ENCODE results near the gene EIF3CL.
"Not testable (repeated sequence)": the region's sequence is repeated elsewhere in the genome, so short reads cannot be mapped to it uniquely, and the experiment has no call there.

DNA sequence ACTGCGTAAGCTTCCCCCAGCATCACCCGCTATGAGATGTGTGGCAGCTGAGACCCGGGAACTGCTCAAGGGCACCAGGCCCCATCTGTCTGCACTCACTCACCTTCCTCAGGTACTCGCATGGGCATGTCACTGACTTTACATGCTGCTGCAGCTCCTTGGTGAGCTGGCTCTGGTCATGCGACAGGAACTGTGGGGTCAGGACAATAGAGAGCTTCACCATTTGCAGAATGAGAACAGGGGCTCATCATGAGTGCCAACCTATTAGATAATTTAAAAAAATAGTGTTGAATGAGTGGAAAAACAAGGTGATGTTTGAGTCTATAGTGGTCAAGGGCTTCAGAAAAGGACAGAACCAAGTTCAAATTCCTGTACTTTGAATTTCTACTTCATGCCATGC, 41.0 kb downstream of the EIF3CL start:
- TF ChIP-seq POLR2AphosphoS5 (IDR thresholded peaks at IDR 0.05; ENCODE audit: low read depth, low read length), result not testable (repeated sequence)
- TF ChIP-seq, protein P1, sequence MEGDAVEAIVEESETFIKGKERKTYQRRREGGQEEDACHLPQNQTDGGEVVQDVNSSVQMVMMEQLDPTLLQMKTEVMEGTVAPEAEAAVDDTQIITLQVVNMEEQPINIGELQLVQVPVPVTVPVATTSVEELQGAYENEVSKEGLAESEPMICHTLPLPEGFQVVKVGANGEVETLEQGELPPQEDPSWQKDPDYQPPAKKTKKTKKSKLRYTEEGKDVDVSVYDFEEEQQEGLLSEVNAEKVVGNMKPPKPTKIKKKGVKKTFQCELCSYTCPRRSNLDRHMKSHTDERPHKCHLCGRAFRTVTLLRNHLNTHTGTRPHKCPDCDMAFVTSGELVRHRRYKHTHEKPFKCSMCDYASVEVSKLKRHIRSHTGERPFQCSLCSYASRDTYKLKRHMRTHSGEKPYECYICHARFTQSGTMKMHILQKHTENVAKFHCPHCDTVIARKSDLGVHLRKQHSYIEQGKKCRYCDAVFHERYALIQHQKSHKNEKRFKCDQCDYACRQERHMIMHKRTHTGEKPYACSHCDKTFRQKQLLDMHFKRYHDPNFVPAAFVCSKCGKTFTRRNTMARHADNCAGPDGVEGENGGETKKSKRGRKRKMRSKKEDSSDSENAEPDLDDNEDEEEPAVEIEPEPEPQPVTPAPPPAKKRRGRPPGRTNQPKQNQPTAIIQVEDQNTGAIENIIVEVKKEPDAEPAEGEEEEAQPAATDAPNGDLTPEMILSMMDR (IDR thresholded peaks at IDR 0.05 in 2 of 3, conservative IDR thresholded peaks at IDR 0.05 in 1 of 3; ENCODE audit: borderline replicate concordance in 1 of 3, insufficient read depth in 1 of 3, low read depth in 2 of 3, low read length in 2 of 3), result not testable (repeated sequence)

All from HCT116 (cell line).